Measurements from ENCODE around the gene NCS1. TPM values are rescaled to one million over a fixed set of nuclear protein-coding genes. Genes with fewer than 3 reads are reported as not detected.
A peak's percentile ranks its signal among the peaks of the same experiment; 100 is the strongest.

Gene NCS1
- polyA plus RNA-seq, 3 donors = not detected

- Histone ChIP-seq H3K79me2 (ENCODE audit: insufficient read depth, low read length) (no peaks in the 10 kb centered on the region), H3K27me3 (ENCODE audit: control insufficient read depth in 2 of 2, insufficient read depth in 2 of 2, low read length in 2 of 2) (no peaks in the 10 kb centered on the region), H3K9ac (ENCODE audit: insufficient read depth, low read length, poor library complexity, severe bottlenecking) (no peak overlapping the region), H3K27ac (ENCODE audit: low read depth in 1 of 2, low read length in 2 of 2) (no peak overlapping the region), H4K20me1 (ENCODE audit: insufficient read depth, low read length) (no peaks in the 10 kb centered on the region), H3K4me1 (ENCODE audit: control insufficient read depth in 1 of 2, insufficient read depth in 2 of 2, low read length in 2 of 2) (peaks cover 5 to 19% of the 10 kb centered on the region in 2 donors), H3K4me3 (replicated peaks in 1 of 3; ENCODE audit: low read depth in 2 of 3, low read length in 3 of 3) (no peak overlapping the region), H3K36me3 (replicated peaks in 1 of 2; ENCODE audit: control insufficient read depth in 1 of 2, insufficient read depth in 2 of 2, low read length in 2 of 2) (no peaks in the 10 kb centered on the region), H3K9me3 (replicated peaks in 1 of 2; ENCODE audit: control insufficient read depth in 1 of 2, insufficient read depth in 1 of 2, low read length in 2 of 2) (no peaks in the 10 kb centered on the region), H2AFZ (ENCODE audit: insufficient read depth, low read depth, low read length, poor library complexity, severe bottlenecking) (no peak overlapping the region), H3K4me2 (replicated peaks; ENCODE audit: extremely low read depth, low read length, poor library complexity, severe bottlenecking) (no peak overlapping the region)
- H3K4me1 Mint-ChIP-seq = peaks cover 18% of the 10 kb centered on the region
- H3K36me3 Mint-ChIP-seq = no peaks in the 10 kb centered on the region
- H3K9me3 Mint-ChIP-seq = peaks cover 0 to 2% (median 0%) of the 10 kb centered on the region in 7 donors
- H3K27ac Mint-ChIP-seq = peak overlapping the region in 1 of 7 donors; percentile 33
- TF ChIP-seq, protein P1, sequence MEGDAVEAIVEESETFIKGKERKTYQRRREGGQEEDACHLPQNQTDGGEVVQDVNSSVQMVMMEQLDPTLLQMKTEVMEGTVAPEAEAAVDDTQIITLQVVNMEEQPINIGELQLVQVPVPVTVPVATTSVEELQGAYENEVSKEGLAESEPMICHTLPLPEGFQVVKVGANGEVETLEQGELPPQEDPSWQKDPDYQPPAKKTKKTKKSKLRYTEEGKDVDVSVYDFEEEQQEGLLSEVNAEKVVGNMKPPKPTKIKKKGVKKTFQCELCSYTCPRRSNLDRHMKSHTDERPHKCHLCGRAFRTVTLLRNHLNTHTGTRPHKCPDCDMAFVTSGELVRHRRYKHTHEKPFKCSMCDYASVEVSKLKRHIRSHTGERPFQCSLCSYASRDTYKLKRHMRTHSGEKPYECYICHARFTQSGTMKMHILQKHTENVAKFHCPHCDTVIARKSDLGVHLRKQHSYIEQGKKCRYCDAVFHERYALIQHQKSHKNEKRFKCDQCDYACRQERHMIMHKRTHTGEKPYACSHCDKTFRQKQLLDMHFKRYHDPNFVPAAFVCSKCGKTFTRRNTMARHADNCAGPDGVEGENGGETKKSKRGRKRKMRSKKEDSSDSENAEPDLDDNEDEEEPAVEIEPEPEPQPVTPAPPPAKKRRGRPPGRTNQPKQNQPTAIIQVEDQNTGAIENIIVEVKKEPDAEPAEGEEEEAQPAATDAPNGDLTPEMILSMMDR (IDR thresholded peaks at IDR 0.05) = no peak
- H3K27me3 Mint-ChIP-seq (ENCODE audit: low read depth in 3 of 3) = peaks cover 2 to 7% (median 7%) of the 10 kb centered on the region in 3 donors
- 56% methylated on average over 9 of the region's 9 CpGs for WGBS (ENCODE audit: insufficient coverage)
- no peak overlapping the region for H3K4me3 Mint-ChIP-seq
- no peak for DNase-seq
- intact Hi-C loops (cut with micrococcal nuclease) = loop anchor here in 1 of 2 donors (10.0 kb wide), 1 partner anchor 355 kb away; no protein-coding TSS in a partner anchor
Measured at GRCh38 chr9:130239741-130240241, 67.6 kb downstream of the NCS1 start.

DNA sequence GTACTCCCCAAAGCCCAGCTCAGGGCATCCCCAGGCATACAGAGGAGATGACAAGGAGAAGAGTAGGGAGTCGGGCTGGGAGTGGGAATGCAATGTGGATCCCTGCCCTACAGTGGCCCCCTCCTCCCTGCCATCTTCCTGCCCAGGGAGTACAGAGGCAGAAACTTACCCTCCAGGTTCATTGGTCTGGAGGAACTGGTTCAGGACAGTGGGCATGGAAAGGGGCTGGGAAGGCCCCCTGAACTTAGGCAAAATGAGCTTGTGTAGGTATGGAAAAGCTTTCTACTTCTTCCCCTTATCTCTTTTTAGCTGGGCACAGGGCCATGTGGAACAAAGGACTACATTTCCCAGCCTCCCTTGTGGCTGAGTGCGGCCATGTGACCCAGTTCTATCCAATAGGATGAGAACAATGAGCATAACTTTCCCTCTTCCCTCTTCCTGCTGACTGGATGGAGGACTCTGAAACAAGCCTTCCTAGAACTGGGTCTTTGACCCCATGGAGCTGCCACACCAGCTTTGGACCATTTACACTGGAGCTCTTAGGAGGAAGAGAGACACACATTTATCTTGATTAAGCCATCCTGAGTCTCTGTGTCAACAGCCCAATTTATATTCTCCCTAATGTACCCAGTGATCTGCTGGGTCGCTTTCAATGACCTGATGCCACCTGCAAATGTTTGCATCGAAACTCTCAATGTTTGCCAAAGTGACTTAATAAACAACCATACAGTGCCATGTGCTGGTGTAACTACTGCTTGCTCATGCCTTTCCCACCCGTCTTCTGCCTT, 68.4 kb downstream of the NCS1 start:
- H3K9ac ChIP-seq (ENCODE audit: insufficient read depth, low read length, poor library complexity, severe bottlenecking) = no peak overlapping the region
- Mint-ChIP-seq H3K36me3 (no peaks in the 10 kb centered on the region), H3K27me3 (ENCODE audit: low read depth in 3 of 3) (peaks cover 2 to 9% (median 7%) of the 10 kb centered on the region in 3 donors), H3K27ac (peak overlapping the region in 3 of 7 donors; percentile 50 to 83 (median 51)), H3K4me3 (no peak overlapping the region), H3K9me3 (peaks cover 0 to 2% (median 0%) of the 10 kb centered on the region in 7 donors), H3K4me1 (peaks cover 18% of the 10 kb centered on the region)
- H2AFZ ChIP-seq (ENCODE audit: insufficient read depth, low read depth, low read length, poor library complexity, severe bottlenecking) = peak overlapping the region; percentile 77
- 78% methylated on average over 4 of the region's 5 CpGs for WGBS (ENCODE audit: insufficient coverage)
- intact Hi-C loops (cut with micrococcal nuclease) = no loop called here
- peak overlapping the region; percentile 29 for H3K4me2 ChIP-seq (replicated peaks; ENCODE audit: extremely low read depth, low read length, poor library complexity, severe bottlenecking)
- H3K27ac ChIP-seq (ENCODE audit: low read depth in 1 of 2, low read length in 2 of 2) = no peak overlapping the region
- no peaks in the 10 kb centered on the region for H3K79me2 ChIP-seq (ENCODE audit: insufficient read depth, low read length)
- H3K9me3 ChIP-seq (replicated peaks in 1 of 2; ENCODE audit: control insufficient read depth in 1 of 2, insufficient read depth in 1 of 2, low read length in 2 of 2) = no peaks in the 10 kb centered on the region
- H3K27me3 ChIP-seq (ENCODE audit: control insufficient read depth in 2 of 2, insufficient read depth in 2 of 2, low read length in 2 of 2) = no peaks in the 10 kb centered on the region
- no peaks in the 10 kb centered on the region for H3K36me3 ChIP-seq (replicated peaks in 1 of 2; ENCODE audit: control insufficient read depth in 1 of 2, insufficient read depth in 2 of 2, low read length in 2 of 2)
- peaks cover 5 to 19% of the 10 kb centered on the region in 2 donors for H3K4me1 ChIP-seq (ENCODE audit: control insufficient read depth in 1 of 2, insufficient read depth in 2 of 2, low read length in 2 of 2)
- TF ChIP-seq, protein P1 (IDR thresholded peaks at IDR 0.05) = no peak
- H3K4me3 ChIP-seq (replicated peaks in 1 of 3; ENCODE audit: low read depth in 2 of 3, low read length in 3 of 3) = peak overlapping the region in 1 of 3 experiments; percentile 28
- no peaks in the 10 kb centered on the region for H4K20me1 ChIP-seq (ENCODE audit: insufficient read depth, low read length)
- peak; percentile 56 to 81 (median 77) for DNase-seq
